Hepatocyte (in vitro differentiated cells): Measurements from ENCODE around the gene KCNJ14.

ENCODE experiments used
- CTCF ChIP-seq: fragments of 200-600 bp; sonication (generic); IDR thresholded peaks from 2 replicates; pipeline ENCODE4 v1.5.1; 2016; ENCODE audit warnings: antibody characterized with exemption, mild to moderate bottlenecking; ENCODE audit not compliant: poor library complexity
- EZH2 ChIP-seq: fragments of 200-600 bp; sonication (generic); IDR thresholded peaks from 2 replicates; pipeline ENCODE4 v1.6.1; 2016; ENCODE audit warnings: antibody characterized with exemption, mild to moderate bottlenecking, borderline replicate concordance
- EZH2phosphoT487 ChIP-seq: fragments of 200-600 bp; sonication (generic); IDR thresholded peaks from one replicate; pipeline ENCODE4 v1.6.1; 2018; ENCODE audit warnings: antibody characterized with exemption, mild to moderate bottlenecking, low read depth, moderate library complexity; ENCODE audit not compliant: unreplicated experiment, severe bottlenecking

GRCh38 chr19:48444936-48445200 lies 10.5 kb upstream of the KCNJ14 start:
- TF ChIP-seq CTCF (no peak), EZH2 (no peak), EZH2phosphoT487 (no peak)
